Subcutaneous abdominal adipose tissue (tissue), 5 donors: Measurements from ENCODE around the gene BID.
"Not testable (repeated sequence)": the region's sequence is repeated elsewhere in the genome, so short reads cannot be mapped to it uniquely, and the experiment has no call there.

ENCODE experiments used
- H3K27ac ChIP-seq: one replicate; pipeline ENCODE4 v1.7.0; 2013; ENCODE audit warnings: low read depth, mild to moderate bottlenecking, inconsistent platforms, low read length, moderate library complexity
- H3K27me3 ChIP-seq, 5 donors: one replicate each; pipeline ENCODE4 v1.7.0; 2013; ENCODE audit warnings: low read length in 5 of 5, inconsistent platforms in 1 of 5; ENCODE audit not compliant: control insufficient read depth in 5 of 5, insufficient read depth in 4 of 5
- H3K36me3 ChIP-seq, 5 donors: one replicate each; pipeline ENCODE4 v1.7.0; 2013; ENCODE audit warnings: low read length in 5 of 5; ENCODE audit not compliant: control insufficient read depth in 5 of 5, insufficient read depth in 5 of 5
- H3K4me1 ChIP-seq, 5 donors: one replicate each; pipeline ENCODE4 v1.7.0; 2013; ENCODE audit warnings: low read length in 5 of 5, mild to moderate bottlenecking in 3 of 5, moderate library complexity in 1 of 5; ENCODE audit not compliant: control insufficient read depth in 5 of 5, insufficient read depth in 5 of 5
- H3K4me3 ChIP-seq, 5 donors: one replicate each; pipeline ENCODE4 v1.7.0; 2013; ENCODE audit warnings: low read length in 5 of 5, low read depth in 1 of 5
- H3K9ac ChIP-seq, 5 donors: one replicate each; pipeline ENCODE4 v1.7.0; 2013; ENCODE audit warnings: low read length in 5 of 5, mild to moderate bottlenecking in 4 of 5, moderate library complexity in 3 of 5
- H3K9me3 ChIP-seq, 5 donors: one replicate each; pipeline ENCODE4 v1.7.0; 2013; ENCODE audit warnings: low read length in 5 of 5; ENCODE audit not compliant: control insufficient read depth in 5 of 5
- donor health status: healthy.
- donor health status: healthy.
- donor health status: healthy.
- donor health status: healthy.
- donor health status: healthy.

The BID gene

GRCh38 chr22:17706947-17707346, 67.3 kb downstream of the BID start:
- Histone ChIP-seq H3K27me3 (no peaks in the 10 kb centered on the region), H3K27ac (peak overlapping the region; percentile 78), H3K9me3 (no peaks in the 10 kb centered on the region), H3K4me3 (peak overlapping the region in 4 of 5 donors; percentile 37 to 53 (median 42)), H3K36me3 (peaks cover 5 to 18% (median 9%) of the 10 kb centered on the region in 5 donors), H3K9ac (peak overlapping the region in 4 of 5 donors; percentile 8 to 80 (median 72)), H3K4me1 (peaks cover 0 to 24% (median 18%) of the 10 kb centered on the region in 5 donors)

DNA sequence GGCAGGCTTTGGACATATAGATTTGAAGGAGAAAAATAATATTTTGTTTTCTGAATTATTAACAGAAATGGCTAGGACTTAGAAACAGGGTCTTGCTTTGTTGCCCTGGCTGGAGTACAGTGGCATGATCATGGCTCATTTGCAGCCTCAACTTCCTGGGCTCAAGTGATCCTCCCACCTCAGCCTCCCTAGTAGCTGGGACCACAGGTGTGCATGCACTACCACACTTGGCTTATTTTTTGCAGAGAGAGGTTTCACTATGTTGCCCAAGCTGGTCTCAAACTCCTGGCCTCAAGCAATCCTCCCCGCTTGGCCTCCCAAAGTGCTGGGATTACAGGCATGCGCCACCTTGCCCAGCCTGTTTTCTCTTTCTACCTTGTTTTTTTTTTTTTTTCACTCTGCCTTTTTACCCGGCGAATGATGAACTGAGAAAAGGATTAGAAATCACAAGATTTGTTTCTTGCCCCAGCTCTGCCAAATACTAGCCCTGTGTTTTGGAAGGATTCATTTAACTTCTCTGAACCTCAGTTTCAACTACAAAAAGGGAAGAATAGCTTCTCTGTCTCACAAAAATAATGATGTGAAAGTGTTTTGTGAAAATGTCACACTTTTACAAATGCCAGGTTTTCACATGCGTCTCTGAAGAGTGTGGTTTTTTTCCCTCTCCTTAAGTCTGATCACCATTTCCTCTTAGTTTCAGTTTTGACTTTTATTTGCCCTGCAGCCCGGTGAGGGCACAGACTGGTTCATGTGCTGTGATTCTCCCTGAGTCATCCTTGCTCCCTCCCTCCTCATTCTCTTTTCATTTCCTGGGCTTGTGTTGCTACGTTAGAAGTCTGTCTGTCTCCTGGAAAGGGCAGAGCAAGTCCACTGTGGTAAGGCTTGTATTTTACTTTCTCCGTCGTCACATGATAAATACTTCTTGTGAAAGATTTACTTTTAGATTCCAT, 68.0 kb downstream of the BID start:
- peak overlapping the region; percentile 8 to 80 (median 70) for H3K9ac ChIP-seq
- peak overlapping the region; percentile 29 to 53 (median 51) for H3K4me3 ChIP-seq
- peaks cover 5 to 18% (median 9%) of the 10 kb centered on the region in 5 donors for H3K36me3 ChIP-seq
- peak overlapping the region; percentile 78 for H3K27ac ChIP-seq
- H3K9me3 ChIP-seq = no peaks in the 10 kb centered on the region
- no peaks in the 10 kb centered on the region for H3K27me3 ChIP-seq
- H3K4me1 ChIP-seq = peaks cover 0 to 24% (median 14%) of the 10 kb centered on the region in 5 donors

- peaks cover 5 to 18% (median 9%) of the 10 kb centered on the region in 5 donors for H3K36me3 ChIP-seq
- no peaks in the 10 kb centered on the region for H3K27me3 ChIP-seq
- no peak overlapping the region for H3K9ac ChIP-seq
- no peak overlapping the region for H3K4me3 ChIP-seq
- peak overlapping the region; percentile 78 for H3K27ac ChIP-seq
- no peaks in the 10 kb centered on the region for H3K9me3 ChIP-seq
- H3K4me1 ChIP-seq = peaks cover 0 to 24% (median 14%) of the 10 kb centered on the region in 5 donors
Measured at GRCh38 chr22:17705546-17705945, 68.7 kb downstream of the BID start.

GRCh38 chr22:17703811-17704210, 70.5 kb downstream of the BID start:
- Histone ChIP-seq H3K27me3 (no peaks in the 10 kb centered on the region), H3K36me3 (peaks cover 6 to 18% (median 11%) of the 10 kb centered on the region in 5 donors), H3K27ac (no peak overlapping the region), H3K4me1 (peaks cover 0 to 24% (median 14%) of the 10 kb centered on the region in 5 donors), H3K9ac (no peak overlapping the region), H3K9me3 (no peaks in the 10 kb centered on the region), H3K4me3 (no peak overlapping the region)

GRCh38 chr22:17700778-17701177, 73.5 kb downstream of the BID start:
- no peaks in the 10 kb centered on the region for H3K4me1 ChIP-seq
- no peak overlapping the region for H3K27ac ChIP-seq
- no peak overlapping the region for H3K9ac ChIP-seq
- no peak overlapping the region for H3K4me3 ChIP-seq
- no peaks in the 10 kb centered on the region for H3K9me3 ChIP-seq
- H3K36me3 ChIP-seq = peaks cover 6 to 24% (median 13%) of the 10 kb centered on the region in 5 donors
- no peaks in the 10 kb centered on the region for H3K27me3 ChIP-seq

DNA sequence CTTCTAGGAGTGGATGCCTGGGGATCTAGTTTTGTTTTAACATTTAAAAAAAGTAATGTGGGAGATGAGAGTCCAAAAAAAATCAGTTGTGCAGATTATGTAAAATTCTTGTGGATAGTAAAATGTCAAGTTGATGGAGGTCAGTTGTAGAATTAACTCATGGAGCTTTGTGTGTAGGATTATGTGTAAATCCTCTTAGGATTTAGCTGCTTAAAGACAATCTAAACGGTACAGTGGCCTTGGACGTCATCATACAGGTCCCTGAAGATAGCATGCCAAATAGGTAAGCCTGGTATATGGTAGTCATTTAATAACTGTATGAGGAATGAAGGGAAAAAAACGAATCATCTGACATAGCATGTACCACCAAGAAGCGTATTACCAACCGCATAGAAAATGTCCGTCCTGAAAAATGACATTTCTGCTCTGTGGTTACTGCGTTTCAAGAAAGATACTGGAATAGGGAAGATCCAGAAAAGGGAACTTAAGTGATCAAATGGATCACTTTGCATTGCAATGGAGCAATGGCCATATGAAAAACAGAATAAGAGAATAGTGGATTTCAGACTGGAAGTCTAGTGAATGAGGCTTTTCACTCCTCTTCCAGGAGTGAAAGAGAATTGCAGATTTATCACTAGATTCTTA, 74.5 kb downstream of the BID start:
- peaks cover 6 to 25% (median 17%) of the 10 kb centered on the region in 5 donors for H3K36me3 ChIP-seq
- no peaks in the 10 kb centered on the region for H3K9me3 ChIP-seq
- no peaks in the 10 kb centered on the region for H3K4me1 ChIP-seq
- no peak overlapping the region for H3K27ac ChIP-seq
- H3K4me3 ChIP-seq = no peak overlapping the region
- H3K9ac ChIP-seq = no peak overlapping the region
- no peaks in the 10 kb centered on the region for H3K27me3 ChIP-seq

GRCh38 chr22:17698948-17699347, 75.3 kb downstream of the BID start:
- no peak overlapping the region for H3K4me3 ChIP-seq
- peaks cover 6 to 24% (median 17%) of the 10 kb centered on the region in 5 donors for H3K36me3 ChIP-seq
- H3K27me3 ChIP-seq = no peaks in the 10 kb centered on the region
- no peak overlapping the region for H3K9ac ChIP-seq
- no peak overlapping the region for H3K27ac ChIP-seq
- no peaks in the 10 kb centered on the region for H3K9me3 ChIP-seq
- no peaks in the 10 kb centered on the region for H3K4me1 ChIP-seq

GRCh38 chr22:17698276-17698675, 76.0 kb downstream of the BID start:
- not testable (repeated sequence) for H3K9ac ChIP-seq, H3K27me3 ChIP-seq, H3K4me3 ChIP-seq, H3K27ac ChIP-seq, H3K4me1 ChIP-seq, H3K9me3 ChIP-seq
- peaks cover 6 to 20% (median 13%) of the 10 kb centered on the region in 5 donors for H3K36me3 ChIP-seq

DNA sequence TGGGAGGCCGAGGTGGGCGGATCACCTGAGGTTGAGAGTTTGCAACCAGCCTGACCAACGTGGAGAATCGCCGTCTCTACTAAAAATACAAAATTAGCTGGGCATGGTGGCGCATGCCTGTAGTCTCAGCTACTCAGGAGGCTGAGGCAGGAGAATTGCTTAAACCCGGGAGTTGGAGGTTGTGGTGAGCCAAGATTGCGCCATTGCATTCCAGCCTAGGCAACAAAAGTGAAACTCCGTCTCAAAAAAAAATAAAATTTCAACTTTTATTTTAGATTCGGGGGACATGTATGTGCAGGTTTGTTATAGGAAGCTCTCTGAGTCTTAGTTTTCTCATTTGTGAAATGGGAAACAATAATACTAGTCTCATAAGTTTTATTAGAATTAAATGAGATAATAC, 77.1 kb downstream of the BID start:
- not testable (repeated sequence) for H3K27me3 ChIP-seq, H3K4me1 ChIP-seq, H3K4me3 ChIP-seq, H3K27ac ChIP-seq, H3K9ac ChIP-seq, H3K9me3 ChIP-seq
- H3K36me3 ChIP-seq = peaks cover 11 to 16% (median 12%) of the 10 kb centered on the region in 5 donors

DNA sequence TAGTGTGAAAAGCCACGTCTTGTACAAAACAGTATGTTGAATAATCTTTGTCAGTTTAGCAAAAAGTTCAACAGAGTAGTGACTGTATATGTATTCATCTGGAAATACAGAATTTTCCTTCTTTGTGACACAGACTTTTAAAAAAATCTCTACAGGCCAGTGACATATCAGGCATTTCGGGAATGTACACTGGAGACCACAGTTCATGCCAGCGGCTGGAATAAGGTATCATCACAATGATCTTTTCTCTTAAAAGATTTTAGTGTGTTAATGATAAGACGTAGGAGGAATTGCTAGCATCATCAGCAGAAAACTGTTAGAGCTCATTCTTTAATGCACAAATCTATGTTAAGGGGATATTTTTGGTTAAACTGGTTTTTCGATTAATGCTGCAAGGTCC, 78.3 kb downstream of the BID start:
- H3K27ac ChIP-seq = no peak overlapping the region
- H3K4me1 ChIP-seq = no peaks in the 10 kb centered on the region
- no peaks in the 10 kb centered on the region for H3K27me3 ChIP-seq
- H3K9ac ChIP-seq = no peak overlapping the region
- H3K4me3 ChIP-seq = no peak overlapping the region
- no peaks in the 10 kb centered on the region for H3K9me3 ChIP-seq
- H3K36me3 ChIP-seq = peaks cover 14 to 18% (median 15%) of the 10 kb centered on the region in 5 donors
